GM12878 (cell line): ENCODE data around the gene SPI1. TPM values are rescaled to one million over a fixed set of nuclear protein-coding genes. Genes with fewer than 3 reads are reported as not detected.

Experiments
- ATAC-seq: fragments of 200-7000 bp; cut with Tn5 transposase; 3 replicates; pipeline ENCODE4 v1.9.1; 2020; ENCODE audit warnings: mild to moderate bottlenecking, moderate library complexity
- BruUV-seq: library from RNA; stranded (reverse); fragments of 400-500 nt; replicated peaks from 2 replicates; lab custom pipeline; 2021; lab: Mats Ljungman, UMichigan
- CTCF ChIA-PET: fragments of 300-600 bp; sonication (Branson Sonifier 250); formaldehyde crosslinking; extraction: SDS; loops from one replicate; lab custom pipeline; 2021; ENCODE audit warnings: inconsistent platforms; lab: Yijun Ruan, JAX
- POLR2A ChIA-PET: fragments of 350-600 bp; formaldehyde crosslinking; extraction: SDS; loops from one replicate; lab custom pipeline; 2021; ENCODE audit warnings: inconsistent platforms; lab: Charles Lee
- RAD21 ChIA-PET: fragments of 300-600 bp; sonication (Branson Sonifier 250); formaldehyde crosslinking; loops from one replicate; lab custom pipeline; 2023; ENCODE audit warnings: antibody characterized with exemption; ENCODE audit not compliant: unreplicated experiment; lab: Charles Lee
- SMC1A ChIA-PET: fragments of 300-600 bp; sonication (Branson Sonifier 250); formaldehyde crosslinking; loops from one replicate; lab custom pipeline; 2023; ENCODE audit not compliant: unreplicated experiment, uncharacterized antibody; lab: Charles Lee
- DNase-seq: peaks from one replicate; pipeline ENCODE4 v3.0.0-alpha.2; 2011; ENCODE audit warnings: low read depth, low spot score
- FAIRE-seq: peaks from 3 replicates; lab custom pipeline; 2011; peaks lifted over from hg19 to GRCh38; lab: Jason Lieb, UNC
- H2AFZ ChIP-seq: 2 replicates; pipeline ENCODE4 v1.6.0; 2011; ENCODE audit warnings: low read depth, low read length, control low read depth; ENCODE audit not compliant: control insufficient read depth
- H3K27ac ChIP-seq: 2 replicates; pipeline ENCODE4 v1.5.1; 2011; ENCODE audit warnings: control low read depth; ENCODE audit not compliant: control insufficient read depth, insufficient read depth
- H3K27me3 ChIP-seq, 2 experiments: replicated peaks in 1 of 2; 2 replicates each; pipeline versions ENCODE4 v1.6.0 to v1.6.1; 2011; ENCODE audit warnings: low read length in 1 of 2; ENCODE audit not compliant: control insufficient read depth in 2 of 2, insufficient read depth in 2 of 2
- H3K36me3 ChIP-seq, 2 experiments: 2 replicates each; pipeline ENCODE4 v1.5.1; 2011; ENCODE audit warnings: low read length in 1 of 2; ENCODE audit not compliant: control insufficient read depth in 2 of 2, insufficient read depth in 2 of 2
- H3K4me1 ChIP-seq: 2 replicates; pipeline ENCODE4 v1.6.1; 2011; ENCODE audit warnings: mild to moderate bottlenecking, low read length, moderate library complexity, mixed read lengths; ENCODE audit not compliant: control insufficient read depth, insufficient read depth
- H3K4me2 ChIP-seq: 2 replicates; pipeline ENCODE4 v1.6.0; 2011; ENCODE audit warnings: control low read depth; ENCODE audit not compliant: control insufficient read depth, insufficient read depth
- H3K4me3 ChIP-seq: fragments of 200-600 bp; sonication (generic); 2 replicates; pipeline ENCODE4 v1.5.1; 2016
- H3K79me2 ChIP-seq: 2 replicates; pipeline ENCODE4 v1.6.0; 2011; ENCODE audit warnings: low read length; ENCODE audit not compliant: control insufficient read depth, insufficient read depth
- H3K9ac ChIP-seq: 2 replicates; pipeline ENCODE4 v1.8.0; 2011; ENCODE audit warnings: low read length, control low read depth, mixed read lengths; ENCODE audit not compliant: control insufficient read depth, insufficient read depth
- H3K9me3 ChIP-seq: replicated peaks from 3 replicates; pipeline ENCODE4 v1.5.1; 2011; ENCODE audit warnings: mild to moderate bottlenecking, low read length; ENCODE audit not compliant: control insufficient read depth, insufficient read depth
- H4K20me1 ChIP-seq: 2 replicates; pipeline ENCODE4 v1.6.0; 2011; ENCODE audit not compliant: control insufficient read depth, insufficient read depth
- E2F4 ChIP-seq: IDR thresholded peaks from 2 replicates; pipeline ENCODE4 v1.6.1; 2012; ENCODE audit warnings: low read depth, low read length, improper control_type of control experiment
- ELK1 ChIP-seq: IDR thresholded peaks from 2 replicates; pipeline ENCODE4 v1.6.1; 2012; ENCODE audit warnings: low read depth, low read length, improper control_type of control experiment
- MTA3 ChIP-seq: IDR thresholded peaks from 2 replicates; pipeline ENCODE4 v1.6.1; 2012; ENCODE audit warnings: low read length, inconsistent platforms, borderline replicate concordance
- PAX8 ChIP-seq: fragments of 450-650 bp; IDR thresholded peaks from 2 replicates; pipeline ENCODE4 v1.6.1; 2017; ENCODE audit warnings: mild to moderate bottlenecking, moderate library complexity
- RCOR1 ChIP-seq: conservative IDR thresholded peaks from 2 replicates; pipeline ENCODE4 v1.6.1; 2012; ENCODE audit warnings: low read depth, low read length, improper control_type of control experiment
- WGBS: methylation state at CpG from one replicate; pipeline ENCODE4 v1.1.6; 2016; ENCODE audit warnings: low lambda C conversion rate; ENCODE audit not compliant: insufficient replicate concordance, insufficient coverage; ENCODE audit errors: missing lambda C conversion rate; 5-methylcytosine and 5-hydroxymethylcytosine counted together
- in situ Hi-C: fragments of 300-500 bp; cut with MboI; formaldehyde crosslinking; loops from 9 replicates; pipeline ENCODE4 v1.14.3; 2018; ENCODE audit warnings: mixed read lengths
- intact Hi-C: fragments of 100-400 bp; cut with micrococcal nuclease; formaldehyde crosslinking; loops from one replicate; pipeline ENCODE4 v1.14.2; 2022; ENCODE audit not compliant: unreplicated experiment
- polyA plus RNA-seq, 11 experiments: library from polyadenylated mRNA; depleted of rRNA in 4 of 11; unstranded in 6 of 11; stranded (reverse) in 5 of 11; fragments of >200 nt; fragmentation: Nextera tagmentation in 4 of 11; fragmentation: Illumina TruSeq in 1 of 11; extraction: Ambion mirVana in 4 of 11; extraction: Trizol in 1 of 11; gene quantifications; 1 replicate in 1 of 11; 2 replicates in 10 of 11; pipeline versions ENCODE4 v1.2.1 to v1.2.3, GENCODE V29; 2011 to 2016; ENCODE audit warnings: inconsistent platforms in 2 of 11, missing spikeins in 2 of 11, low read depth in 1 of 11
- total RNA-seq, 4 experiments: library from RNA; depleted of rRNA in 3 of 4; stranded (reverse); fragments of >200 nt in 3 of 4; fragmentation: Illumina TruSeq in 1 of 4; extraction: Trizol in 1 of 4; gene quantifications; 2 replicates each; pipeline versions ENCODE4 v1.2.1 to v1.2.3, GENCODE V29; 2013 to 2021

The SPI1 gene
- total and polyA plus RNA-seq, 10 of the 15 experiments (the other 5 are each of a cell fraction or from before 2014, with no cell fraction given) = 0.05 to 31.1 (median 9.7) TPM

DNA sequence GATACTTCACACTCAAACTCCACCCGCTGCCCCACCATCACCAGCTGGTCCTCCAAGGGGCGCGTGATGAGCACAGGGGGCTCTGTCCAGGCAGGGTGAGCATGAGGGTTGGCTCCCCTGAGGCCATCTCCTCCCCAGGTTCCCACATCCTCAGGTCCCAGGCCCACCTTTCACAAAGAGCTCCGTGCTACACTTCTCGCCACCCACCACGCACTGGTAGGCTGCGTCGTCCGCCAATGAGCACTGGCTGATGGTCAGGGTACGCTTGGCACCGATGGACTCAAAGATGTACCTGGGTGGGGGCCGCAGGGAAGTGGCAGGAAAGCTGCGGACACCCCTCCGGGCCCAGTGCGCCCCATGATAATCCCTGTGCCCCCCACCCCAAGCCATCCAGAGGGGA is 35.5 kb downstream of the SPI1 start:
- no peaks in the 10 kb centered on the region for H4K20me1 ChIP-seq
- H3K9ac ChIP-seq = no peak overlapping the region
- no peak for FAIRE-seq
- no TSS peak for BruUV-seq
- no peak for TF ChIP-seq RCOR1
- TF ChIP-seq PAX8 = no peak
- TF ChIP-seq ELK1 = no peak
- TF ChIP-seq MTA3 = no peak
- TF ChIP-seq E2F4 = no peak
- CTCF ChIA-PET = no interaction called here
- RAD21 ChIA-PET = no interaction called here
- H3K4me1 ChIP-seq = no peaks in the 10 kb centered on the region
- H3K4me3 ChIP-seq = no peak overlapping the region
- SMC1A ChIA-PET = interaction anchor here (0.6 kb wide), 1 partner anchor 15 kb away, joined by 3 read pairs; no protein-coding TSS in a partner anchor
- H2AFZ ChIP-seq = no peak overlapping the region
- whole genome bisulfite sequencing = 87% methylated on average over 15 of the region's 15 CpGs
- no peak for DNase-seq
- H3K36me3 ChIP-seq = no peaks in the 10 kb centered on the region
- POLR2A ChIA-PET = no interaction called here
- H3K79me2 ChIP-seq = no peaks in the 10 kb centered on the region
- no peaks in the 10 kb centered on the region; a peak in 1 of 4 replicates for H3K27me3 ChIP-seq
- no peak overlapping the region for H3K4me2 ChIP-seq
- no peaks in the 10 kb centered on the region for H3K9me3 ChIP-seq
- no peak overlapping the region for H3K27ac ChIP-seq
- ATAC-seq = no peak
- intact Hi-C loops (no loop called here), in situ Hi-C loops (no loop called here)
